ENCODE measurements around the gene RIPPLY3.

DNA sequence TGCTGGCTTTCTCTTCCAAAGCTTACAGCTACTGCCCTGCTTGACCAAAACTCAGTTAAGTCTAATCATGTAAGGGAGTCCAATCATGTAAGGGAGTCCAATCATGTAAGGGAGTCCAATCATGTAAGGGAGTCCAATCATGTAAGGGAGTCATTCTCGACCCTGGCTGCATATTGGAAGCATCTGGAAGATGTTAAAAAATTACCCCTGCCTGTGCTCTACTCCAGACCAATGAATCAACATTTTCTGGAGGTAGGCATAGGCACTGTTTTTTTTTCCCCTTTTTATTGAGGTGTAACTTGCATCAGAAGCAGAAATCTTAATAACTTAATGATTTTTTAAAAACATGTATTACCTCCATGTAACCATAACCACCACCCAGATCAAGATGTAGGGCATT lies 56.9 kb downstream of the RIPPLY3 start:
- TF ChIP-seq CTCF (IDR thresholded peaks at IDR 0.05; ENCODE audit: insufficient read depth, low read depth, low read length), result no peak
- TF ChIP-seq EZH2 (IDR thresholded peaks at IDR 0.05; ENCODE audit: insufficient read depth, low read length), result no peak
